A549 (cell line): ENCODE measurements around the gene SHC4. TPM values are rescaled to one million over a fixed set of nuclear protein-coding genes. Genes with fewer than 3 reads are reported as not detected.

Experiments used
- ATAC-seq, 2 experiments: fragments of 200-7000 bp in 1 of 2; fragments of >200 bp in 1 of 2; cut with Nextera tagmentation in 1 of 2; cut with Tn5 transposase in 1 of 2; 3 replicates each; pipeline versions ENCODE4 v1.8.0 to v1.9.1; 2018 to 2020; ENCODE audit warnings: mild to moderate bottlenecking in 1 of 2, moderate library complexity in 1 of 2
- CTCF ChIA-PET: fragments of 300-600 bp; sonication (Branson Sonifier 250); formaldehyde crosslinking; extraction: SDS; loops from one replicate; lab custom pipeline; 2021; ENCODE audit warnings: antibody characterized with exemption, inconsistent platforms; lab: Yijun Ruan, JAX
- POLR2A ChIA-PET: fragments of 350-600 bp; formaldehyde crosslinking; extraction: SDS; loops from one replicate; lab custom pipeline; 2021; ENCODE audit warnings: antibody characterized with exemption, inconsistent platforms; lab: Yijun Ruan, JAX
- DNase-seq, 2 experiments: peaks; one replicate each; pipeline versions ENCODE4 v3.0.0 to v3.0.0-alpha.2; 2011 to 2016; ENCODE audit warnings: low read depth in 1 of 2, low spot score in 1 of 2
- FAIRE-seq: peaks from 2 replicates; lab custom pipeline; 2011; peaks lifted over from hg19 to GRCh38; lab: Jason Lieb, UNC
- H3K27ac ChIP-seq, 2 experiments: fragments of >200 bp; sonication (Bioruptor Twin); formaldehyde crosslinking; 3 replicates each; pipeline ENCODE4 v1.5.1; 2016 to 2017
- H3K4me1 ChIP-seq: fragments of >200 bp; sonication (Bioruptor Twin); formaldehyde crosslinking; 3 replicates; pipeline ENCODE4 v1.6.1; 2016
- H3K4me2 ChIP-seq: fragments of >200 bp; sonication (Bioruptor Twin); formaldehyde crosslinking; 3 replicates; pipeline ENCODE4 v1.6.1; 2016
- H3K4me3 ChIP-seq: fragments of >200 bp; sonication (Bioruptor Twin); formaldehyde crosslinking; 3 replicates; pipeline ENCODE4 v1.5.1; 2016
- H3K9me3 ChIP-seq: fragments of >200 bp; sonication (Bioruptor Twin); formaldehyde crosslinking; 3 replicates; pipeline ENCODE4 v1.6.1; 2016
- BCL3 ChIP-seq: fragments of >200 bp; sonication (Bioruptor Twin); formaldehyde crosslinking; IDR thresholded peaks from 3 replicates; pipeline ENCODE4 v1.6.1; 2016
- CHD4 ChIP-seq: fragments of 200-600 bp; sonication (generic); IDR thresholded peaks from 2 replicates; pipeline ENCODE4 v1.6.1; 2016; ENCODE audit warnings: antibody characterized with exemption, mild to moderate bottlenecking, borderline replicate concordance
- EHMT2 ChIP-seq: fragments of 200-600 bp; sonication (generic); IDR thresholded peaks from 2 replicates; pipeline ENCODE4 v1.6.1; 2016; ENCODE audit warnings: antibody characterized with exemption, low read depth, mild to moderate bottlenecking, moderate library complexity
- ESRRA ChIP-seq: fragments of 150-350 bp; IDR thresholded peaks from 2 replicates; pipeline ENCODE4 v1.6.1; 2014; ENCODE audit warnings: mild to moderate bottlenecking, low read length, borderline replicate concordance
- FOSL2 ChIP-seq, 2 experiments: fragments of 450-650 bp in 1 of 2; fragments of >200 bp in 1 of 2; sonication (Bioruptor Twin) in 1 of 2; formaldehyde crosslinking; IDR thresholded peaks; 2 replicates each; pipeline versions ENCODE4 v1.5.0 to v1.6.1; 2016 to 2020; ENCODE audit warnings: mild to moderate bottlenecking in 1 of 2, moderate library complexity in 1 of 2
- HEYL ChIP-seq: fragments of 250-450 bp; sonication (Bioruptor Pico); IDR thresholded peaks from 2 replicates; pipeline ENCODE4 v1.8.0; 2021; ENCODE audit warnings: mild to moderate bottlenecking, moderate library complexity
- HMGXB4 ChIP-seq: fragments of 250-450 bp; sonication (Bioruptor Pico); IDR thresholded peaks from 2 replicates; pipeline ENCODE4 v1.5.0; 2021; ENCODE audit warnings: mild to moderate bottlenecking, moderate library complexity, borderline replicate concordance
- HOXB13 ChIP-seq: fragments of 250-450 bp; sonication (Bioruptor Pico); IDR thresholded peaks from 2 replicates; pipeline ENCODE4 v1.5.0; 2020; ENCODE audit warnings: low read depth, mild to moderate bottlenecking, moderate library complexity
- HOXB5 ChIP-seq: fragments of 250-450 bp; sonication (Bioruptor Pico); IDR thresholded peaks from 2 replicates; pipeline ENCODE4 v1.5.0; 2020; ENCODE audit warnings: mild to moderate bottlenecking, moderate library complexity
- JUNB ChIP-seq: fragments of >200 bp; sonication (Bioruptor Twin); formaldehyde crosslinking; IDR thresholded peaks from 2 replicates; pipeline ENCODE4 v1.6.1; 2016
- MAFK ChIP-seq: fragments of 450-650 bp; IDR thresholded peaks from 2 replicates; pipeline ENCODE4 v1.6.1; 2014; ENCODE audit not compliant: partially characterized antibody
- MAZ ChIP-seq: fragments of 150-350 bp; IDR thresholded peaks from 2 replicates; pipeline ENCODE4 v1.6.1; 2014; ENCODE audit warnings: antibody characterized with exemption, low read depth, low read length, borderline replicate concordance
- MYC ChIP-seq: IDR thresholded peaks from 2 replicates; pipeline ENCODE4 v1.6.1; 2012; ENCODE audit warnings: mild to moderate bottlenecking, inconsistent platforms, low read length, improper control_type of control experiment, borderline replicate concordance
- NPAS2 ChIP-seq: fragments of 250-450 bp; sonication (Bioruptor Pico); IDR thresholded peaks from 2 replicates; pipeline ENCODE4 v1.8.0; 2022; ENCODE audit warnings: mild to moderate bottlenecking, moderate library complexity, borderline replicate concordance
- NR3C1 ChIP-seq: fragments of >200 bp; sonication (Bioruptor Twin); formaldehyde crosslinking; IDR thresholded peaks from 3 replicates; pipeline ENCODE4 v1.6.1; 2017
- PHF8 ChIP-seq: fragments of 200-600 bp; sonication (generic); IDR thresholded peaks from 2 replicates; pipeline ENCODE4 v1.6.1; 2016; ENCODE audit warnings: low read depth, mild to moderate bottlenecking, antibody characterized with exemption, moderate library complexity, borderline replicate concordance
- RNF2 ChIP-seq: fragments of 200-600 bp; sonication (generic); IDR thresholded peaks from 2 replicates; pipeline ENCODE4 v1.6.1; 2016; ENCODE audit warnings: low read depth, mild to moderate bottlenecking, antibody characterized with exemption, moderate library complexity, borderline replicate concordance
- SREBF2 ChIP-seq: fragments of 450-650 bp; IDR thresholded peaks from 2 replicates; pipeline ENCODE4 v1.6.1; 2014; ENCODE audit warnings: mild to moderate bottlenecking, moderate library complexity
- ZC3H11A ChIP-seq: fragments of 450-650 bp; IDR thresholded peaks from 2 replicates; pipeline ENCODE4 v1.6.1; 2014; ENCODE audit warnings: antibody characterized with exemption, mild to moderate bottlenecking
- ZSCAN20 ChIP-seq: fragments of 250-450 bp; sonication (Bioruptor Pico); IDR thresholded peaks from 2 replicates; pipeline ENCODE4 v1.8.0; 2022; ENCODE audit warnings: mild to moderate bottlenecking, moderate library complexity
- WGBS: methylation state at CpG from one replicate; pipeline ENCODE4 v1.1.6; 2017; ENCODE audit errors: missing lambda C conversion rate; 5-methylcytosine and 5-hydroxymethylcytosine counted together
- polyA plus RNA-seq, 4 experiments: library from polyadenylated mRNA; depleted of rRNA in 3 of 4; stranded (reverse); fragments of >200 nt; fragmentation: RNase III in 1 of 4; extraction: RNeasy Plus Mini Kit Qiagen cat#74134 plus additional on column Dnase treatment in 1 of 4; gene quantifications; 2 replicates in 3 of 4; 3 replicates in 1 of 4; pipeline ENCODE4 v1.2.3, GENCODE V29; 2011 to 2017

Gene SHC4
- polyA plus RNA-seq, 2 of the 4 experiments (the other 2 are of a cell fraction) = 0.08 to 0.16 TPM

- TF ChIP-seq JUNB (no peak), MAFK (no peak), EHMT2 (no peak), MYC (no peak), CHD4 (no peak), HEYL (no peak), MAZ (no peak), HOXB5 (CRISPR knock-in tag) (no peak)
- Histone ChIP-seq H3K9me3 (no peaks in the 10 kb centered on the region), H3K27ac (no peak overlapping the region), H3K4me3 (no peak overlapping the region), H3K4me1 (no peaks in the 10 kb centered on the region), H3K4me2 (no peak overlapping the region)
- ChIA-PET POLR2A (no interaction called here), CTCF (interaction anchor here (1.0 kb wide), 1 partner anchor 17 kb away, joined by 3 read pairs; no protein-coding TSS in a partner anchor)
- DNase-seq = no peak
- FAIRE-seq = no peak
- no peak for ATAC-seq
- 71% methylated on average over 4 of the region's 4 CpGs for WGBS
These were observed 65.7 kb downstream of the SHC4 start for GRCh38 chr15:48898032-48898431.

- FAIRE-seq (no peak), DNase-seq (no peak), ATAC-seq (no peak)
- ChIA-PET CTCF (interaction anchor here (0.6 kb wide), 1 partner anchor 77 kb away, joined by 3 read pairs; no protein-coding TSS in a partner anchor), POLR2A (no interaction called here)
- Histone ChIP-seq H3K4me2 (no peak overlapping the region), H3K9me3 (no peaks in the 10 kb centered on the region), H3K27ac (no peak overlapping the region), H3K4me1 (no peaks in the 10 kb centered on the region), H3K4me3 (no peak overlapping the region)
- WGBS = 70% methylated on average over 13 of the region's 13 CpGs
- no peak for TF ChIP-seq RNF2
- TF ChIP-seq HMGXB4 (CRISPR knock-in tag) = no peak
- no peak for TF ChIP-seq MAFK
- no peak for TF ChIP-seq NPAS2 (CRISPR knock-in tag)
- TF ChIP-seq SREBF2 = no peak
- TF ChIP-seq CHD4 = no peak
- no peak for TF ChIP-seq ZSCAN20 (CRISPR knock-in tag)
- TF ChIP-seq ESRRA = no peak
- TF ChIP-seq PHF8 = no peak
- TF ChIP-seq NR3C1 = no peak
- TF ChIP-seq ZC3H11A = no peak
- TF ChIP-seq FOSL2 (IDR thresholded peaks at IDR 0.05) = no peak
- no peak for TF ChIP-seq FOSL2 (CRISPR knock-in tag; IDR thresholded peaks at IDR 0.05)
- no peak for TF ChIP-seq MAZ
- TF ChIP-seq HOXB13 (CRISPR knock-in tag) = no peak
- no peak for TF ChIP-seq BCL3
- TF ChIP-seq, all 56 proteins: peak for 0
These were observed 66.6 kb downstream of the SHC4 start for GRCh38 chr15:48896869-48897814.
